Activated CD4-positive, alpha-beta T cell treated with anti-CD3 and anti-CD28 coated beads for 36 hours (primary cell): ENCODE measurements around the gene PSAP. TPM values are rescaled to one million over a fixed set of nuclear protein-coding genes. Genes with fewer than 3 reads are reported as not detected.
"Not testable (repeated sequence)": the region's sequence is repeated elsewhere in the genome, so short reads cannot be mapped to it uniquely, and the experiment has no call there.

ENCODE experiments used
- ATAC-seq: fragments of 200-7000 bp; cut with Tn5 transposase; one replicate; pipeline ENCODE4 v1.10.0; 2021; ENCODE audit warnings: mild to moderate bottlenecking, moderate library complexity
- CTCF ChIA-PET: fragments of 350-600 bp; sonication (Branson Sonifier 250); formaldehyde crosslinking; loops from one replicate; lab custom pipeline; 2021; ENCODE audit warnings: antibody characterized with exemption; lab: Charles Lee
- POLR2A ChIA-PET: fragments of 350-600 bp; sonication (Branson Sonifier 250); formaldehyde crosslinking; loops from one replicate; lab custom pipeline; 2021; ENCODE audit warnings: antibody characterized with exemption, inconsistent platforms; lab: Charles Lee
- DNase-seq: peaks from one replicate; pipeline ENCODE4 v3.0.0-alpha.2; 2020
- H3K27ac Mint-ChIP-seq: one replicate; pipeline ENCODE4 v1.8.0; 2021; ENCODE audit warnings: mixed read lengths
- H3K27me3 Mint-ChIP-seq: one replicate; pipeline ENCODE4 v1.8.0; 2021; ENCODE audit warnings: mixed read lengths
- H3K36me3 Mint-ChIP-seq: one replicate; pipeline ENCODE4 v1.8.0; 2021; ENCODE audit warnings: low read depth, mixed read lengths
- H3K4me1 Mint-ChIP-seq: one replicate; pipeline ENCODE4 v1.8.0; 2021; ENCODE audit warnings: mixed read lengths
- H3K4me3 Mint-ChIP-seq: one replicate; pipeline ENCODE4 v1.8.0; 2021; ENCODE audit warnings: mild to moderate bottlenecking, moderate library complexity, mixed read lengths
- H3K9me3 Mint-ChIP-seq: one replicate; pipeline ENCODE4 v1.8.0; 2021; ENCODE audit warnings: low read depth, mixed read lengths
- intact Hi-C, 2 experiments: fragments of 100-400 bp; cut with DNase I in 1 of 2; cut with micrococcal nuclease in 1 of 2; formaldehyde crosslinking; loops; one replicate each; pipeline versions ENCODE4 v1.14.2 to v1.15.1; 2022 to 2024; cut with DNase I, micrococcal nuclease
- total RNA-seq, 2 experiments: library from RNA; stranded (reverse); gene quantifications; one replicate each; pipeline ENCODE4 v1.2.3, GENCODE V29; 2021

Gene PSAP
- 100 to 1,000 TPM; 100 to 109 TPM for total RNA-seq

GRCh38 chr10:71850743-71851464 lies at the start of gene PSAP:
PSAP (minus strand) TSS chr10:71851251; CDS start chr10:71851221, 30 bp downstream.
- ChIA-PET CTCF (interaction anchor here (0.6 to 3.3 kb wide), 4 partner anchors 10 to 1846 kb away, joined by 3 to 21 read pairs (median 3); no protein-coding TSS in a partner anchor), POLR2A (interaction anchor here (0.6 to 1.4 kb wide), 6 partner anchors 10 to 285 kb away, joined by 4 to 9 read pairs (median 4); no protein-coding TSS in a partner anchor)
- peak within 1 kb of the TSS; percentile 90 for H3K4me3 Mint-ChIP-seq
- ATAC-seq (peak; percentile 99), DNase-seq (peak; percentile 99)
- peaks cover 47% of the 10 kb centered on the region for H3K4me1 Mint-ChIP-seq
- no peaks in the 10 kb centered on the region for H3K9me3 Mint-ChIP-seq
- no peaks in the 10 kb centered on the region for H3K27me3 Mint-ChIP-seq
- intact Hi-C loops, result loop anchor here (1.0 to 5.0 kb wide), 11 partner anchors 36 to 1679 kb away; partner anchors contain the start of genes VSIR (in 2 of the 2), ANAPC16 (in 1 of the 2), ASCC1 (in 1 of the 2) and DNAJB12 (in 1 of the 2)
- peak within 1 kb of the TSS; percentile 72 for H3K27ac Mint-ChIP-seq
- no peaks in the 10 kb centered on the region for H3K36me3 Mint-ChIP-seq

- Mint-ChIP-seq H3K36me3 (no peaks in the 10 kb centered on the region), H3K9me3 (no peaks in the 10 kb centered on the region), H3K27me3 (no peaks in the 10 kb centered on the region), H3K4me1 (no peaks in the 10 kb centered on the region), H3K27ac (no peak overlapping the region), H3K4me3 (no peak overlapping the region)
- no peak for DNase-seq
- ChIA-PET POLR2A (no interaction called here), CTCF (interaction anchor here (0.6 to 1.0 kb wide), 3 partner anchors 57 to 147 kb away, joined by 3 to 4 read pairs (median 3); no protein-coding TSS in a partner anchor)
- no peak for ATAC-seq
- intact Hi-C loops, result no loop called here
Measured at GRCh38 chr10:71900441-71901180, 49.6 kb upstream of the PSAP start.

- H3K27me3 Mint-ChIP-seq, result no peaks in the 10 kb centered on the region
- H3K4me3 Mint-ChIP-seq, result no peak overlapping the region
- no peaks in the 10 kb centered on the region for H3K9me3 Mint-ChIP-seq
- POLR2A ChIA-PET, result no interaction called here
- no peaks in the 10 kb centered on the region for H3K36me3 Mint-ChIP-seq
- no peak overlapping the region for H3K27ac Mint-ChIP-seq
- H3K4me1 Mint-ChIP-seq, result no peaks in the 10 kb centered on the region
- no peak for DNase-seq
- intact Hi-C loops, result loop anchor here (5.0 kb wide), 2 partner anchors 437 to 518 kb away; no protein-coding TSS in a partner anchor
- CTCF ChIA-PET, result interaction anchor here (0.6 to 3.8 kb wide), 5 partner anchors 36 to 148 kb away, joined by 3 to 21 read pairs (median 3); no protein-coding TSS in a partner anchor
- ATAC-seq, result no peak
Measured at GRCh38 chr10:71899665-71900412, 48.8 kb upstream of the PSAP start.

- intact Hi-C loops, result loop anchor here (5.0 kb wide), 2 partner anchors 439 to 516 kb away; no protein-coding TSS in a partner anchor
- H3K4me3 Mint-ChIP-seq, H3K9me3 Mint-ChIP-seq, H3K36me3 Mint-ChIP-seq, H3K27me3 Mint-ChIP-seq, H3K4me1 Mint-ChIP-seq, H3K27ac Mint-ChIP-seq, DNase-seq, ATAC-seq: not testable (repeated sequence)
- ChIA-PET POLR2A (interaction anchor here (0.7 kb wide), 1 partner anchor 47 kb away, joined by 4 read pairs; the partner anchor contains the start of gene PSAP), CTCF (interaction anchor here (0.6 to 3.8 kb wide), 10 partner anchors 9 to 315 kb away, joined by 3 to 21 read pairs (median 3); no protein-coding TSS in a partner anchor)
Measured at GRCh38 chr10:71898346-71898745, 47.3 kb upstream of the PSAP start.

- Mint-ChIP-seq H3K4me3 (no peak overlapping the region), H3K27me3 (peaks cover 3% of the 10 kb centered on the region), H3K4me1 (peaks cover 6% of the 10 kb centered on the region), H3K9me3 (no peaks in the 10 kb centered on the region), H3K27ac (no peak overlapping the region), H3K36me3 (no peaks in the 10 kb centered on the region)
- CTCF ChIA-PET, result interaction anchor here (0.9 to 3.2 kb wide), 4 partner anchors 12 to 156 kb away, joined by 3 to 39 read pairs (median 22); no protein-coding TSS in a partner anchor
- POLR2A ChIA-PET, result no interaction called here
- ATAC-seq, result no peak
- intact Hi-C loops, result no loop called here
- no peak for DNase-seq
Measured at GRCh38 chr10:71893920-71894319, 42.9 kb upstream of the PSAP start.

- ATAC-seq, result no peak
- DNase-seq, result no peak
- no peaks in the 10 kb centered on the region for H3K9me3 Mint-ChIP-seq
- intact Hi-C loops, result no loop called here
- CTCF ChIA-PET, result interaction anchor here (1.6 kb wide), 1 partner anchor 155 kb away, joined by 5 read pairs; no protein-coding TSS in a partner anchor
- no peak overlapping the region for H3K4me3 Mint-ChIP-seq
- peaks cover 11% of the 10 kb centered on the region for H3K4me1 Mint-ChIP-seq
- H3K36me3 Mint-ChIP-seq, result no peaks in the 10 kb centered on the region
- H3K27me3 Mint-ChIP-seq, result peaks cover 3% of the 10 kb centered on the region
- POLR2A ChIA-PET, result no interaction called here
- H3K27ac Mint-ChIP-seq, result no peak overlapping the region
Measured at GRCh38 chr10:71893258-71893815, 42.3 kb upstream of the PSAP start.

GRCh38 chr10:71891437-71891836 lies 40.4 kb upstream of the PSAP start:
- POLR2A ChIA-PET, result interaction anchor here (0.7 kb wide), 1 partner anchor 132 kb away, joined by 7 read pairs; no protein-coding TSS in a partner anchor

GRCh38 chr10:71889388-71889987 lies 38.4 kb upstream of the PSAP start:
- no peak for DNase-seq
- intact Hi-C loops, result loop anchor here (2.0 to 5.0 kb wide), 2 partner anchors 37 to 117 kb away; partner anchors contain the start of genes PSAP (in 1 of the 2) and VSIR (in 1 of the 2)
- Mint-ChIP-seq H3K27ac (peak overlapping the region; percentile 72), H3K4me3 (peak overlapping the region; percentile 76), H3K4me1 (peaks cover 11% of the 10 kb centered on the region), H3K27me3 (peaks cover 3% of the 10 kb centered on the region), H3K9me3 (no peaks in the 10 kb centered on the region), H3K36me3 (no peaks in the 10 kb centered on the region)
- ChIA-PET CTCF (interaction anchor here (1.4 kb wide), 1 partner anchor 159 kb away, joined by 4 read pairs; no protein-coding TSS in a partner anchor), POLR2A (no interaction called here)
- ATAC-seq, result no peak

More at GRCh38 chr10:71891437-71891836, 40.4 kb upstream of the PSAP start:
- no peak for DNase-seq
- CTCF ChIA-PET, result interaction anchor here (1.0 to 1.6 kb wide), 3 partner anchors 12 to 157 kb away, joined by 3 to 5 read pairs (median 5); no protein-coding TSS in a partner anchor
- H3K36me3 Mint-ChIP-seq, result no peaks in the 10 kb centered on the region
- no peak for ATAC-seq
- peaks cover 11% of the 10 kb centered on the region for H3K4me1 Mint-ChIP-seq
- no peak overlapping the region for H3K4me3 Mint-ChIP-seq
- intact Hi-C loops, result no loop called here
- peaks cover 3% of the 10 kb centered on the region for H3K27me3 Mint-ChIP-seq
- no peak overlapping the region for H3K27ac Mint-ChIP-seq
- H3K9me3 Mint-ChIP-seq, result no peaks in the 10 kb centered on the region

GRCh38 chr10:71888623-71889387 lies 37.8 kb upstream of the PSAP start:
- Mint-ChIP-seq H3K27me3 (peaks cover 3% of the 10 kb centered on the region), H3K4me1 (peaks cover 11% of the 10 kb centered on the region), H3K4me3 (peak overlapping the region; percentile 76), H3K9me3 (no peaks in the 10 kb centered on the region), H3K36me3 (no peaks in the 10 kb centered on the region), H3K27ac (peak overlapping the region; percentile 78)
- ChIA-PET CTCF (interaction anchor here (0.6 to 1.4 kb wide), 3 partner anchors 8 to 160 kb away, joined by 3 to 4 read pairs (median 3); no protein-coding TSS in a partner anchor), POLR2A (interaction anchor here (1.0 kb wide), 1 partner anchor 39 kb away, joined by 4 read pairs; no protein-coding TSS in a partner anchor)
- ATAC-seq (peak; percentile 95), DNase-seq (peak; percentile 84)
- intact Hi-C loops, result loop anchor here (1.0 to 5.0 kb wide), 3 partner anchors 37 to 116 kb away; partner anchors contain the start of genes PSAP (in 2 of the 2) and VSIR (in 1 of the 2)
